ENCODE results near the gene DHTKD1. TPM values are rescaled to one million over a fixed set of nuclear protein-coding genes. Genes with fewer than 3 reads are reported as not detected.

The DHTKD1 gene
- total RNA-seq, 1 experiment from 2014 or later: 15.8 TPM

DNA sequence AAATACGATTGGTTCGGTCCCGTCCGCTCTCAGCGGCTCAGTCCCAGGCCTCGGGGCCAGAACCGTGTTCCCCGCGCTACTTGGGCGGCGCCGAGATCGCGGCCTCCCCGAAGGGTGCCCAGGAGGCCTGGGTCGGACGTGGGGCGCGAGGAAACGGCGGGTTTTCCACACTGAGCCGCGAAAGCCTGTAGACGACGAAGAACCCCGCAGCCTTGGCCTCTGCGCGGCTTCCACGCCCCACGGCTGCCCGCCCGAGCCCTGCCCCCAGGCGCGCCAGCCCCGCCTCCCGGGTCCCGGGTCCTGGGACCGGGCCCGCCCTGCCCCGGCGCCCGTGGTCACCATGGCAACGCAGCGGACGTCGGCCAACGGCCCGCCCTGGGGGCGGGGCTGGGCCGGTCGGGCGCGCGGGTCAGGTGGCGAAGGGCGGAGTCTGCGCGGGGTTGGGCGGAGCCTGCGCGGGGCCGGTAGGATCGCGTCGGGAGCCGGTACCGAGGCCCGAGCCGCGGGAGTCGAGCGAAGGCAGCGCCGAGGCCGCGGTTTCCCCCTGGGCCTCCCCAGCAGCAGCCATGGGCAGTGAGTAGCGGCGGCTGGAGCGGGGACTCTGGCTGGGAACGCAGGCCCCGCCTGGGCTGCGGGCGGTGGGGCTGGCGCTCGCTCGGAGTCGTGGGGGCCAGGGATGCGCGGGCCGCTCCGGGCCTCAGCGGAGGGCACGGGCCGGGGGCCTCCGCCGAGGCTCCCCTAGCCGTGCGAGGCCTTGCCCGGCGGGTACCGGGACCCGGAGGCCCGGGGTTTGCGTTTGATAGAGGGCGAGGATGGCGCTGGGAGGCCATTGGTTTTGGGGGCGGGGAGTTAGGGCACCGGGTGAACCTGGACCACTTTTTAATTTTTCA lies 60.7 kb downstream of the DHTKD1 start, which contains the start of gene SEC61A2:
TSS of gene SEC61A2 (plus strand) at position 456 of the 890 bp plus-strand sequence. CDS start at position 567, 111 bp downstream.
- no peaks in the 10 kb centered on the region for H3K9me3 ChIP-seq (ENCODE audit: control insufficient read depth, insufficient read depth, low read depth, low read length)
- H3K4me1 ChIP-seq (ENCODE audit: control insufficient read depth, insufficient read depth, low read length): no peaks in the 10 kb centered on the region
- no TSS peak for BruUV-seq (replicated peaks)
- ChIA-PET POLR2A (no interaction called here), CTCF (no interaction called here)
- DNase-seq (ENCODE audit: low read depth, low spot score) (peak; percentile 12), ATAC-seq (peak; percentile 95)
- peak; percentile 45; the same call in 1 of the 2 replicates for TF ChIP-seq POLR2AphosphoS5 (IDR thresholded peaks at IDR 0.05; ENCODE audit: low read depth, low read length)
- TF ChIP-seq SIN3A (IDR thresholded peaks at IDR 0.05; ENCODE audit: borderline replicate concordance, insufficient read depth, low read depth, low read length): no peak
- TF ChIP-seq, protein P1, sequence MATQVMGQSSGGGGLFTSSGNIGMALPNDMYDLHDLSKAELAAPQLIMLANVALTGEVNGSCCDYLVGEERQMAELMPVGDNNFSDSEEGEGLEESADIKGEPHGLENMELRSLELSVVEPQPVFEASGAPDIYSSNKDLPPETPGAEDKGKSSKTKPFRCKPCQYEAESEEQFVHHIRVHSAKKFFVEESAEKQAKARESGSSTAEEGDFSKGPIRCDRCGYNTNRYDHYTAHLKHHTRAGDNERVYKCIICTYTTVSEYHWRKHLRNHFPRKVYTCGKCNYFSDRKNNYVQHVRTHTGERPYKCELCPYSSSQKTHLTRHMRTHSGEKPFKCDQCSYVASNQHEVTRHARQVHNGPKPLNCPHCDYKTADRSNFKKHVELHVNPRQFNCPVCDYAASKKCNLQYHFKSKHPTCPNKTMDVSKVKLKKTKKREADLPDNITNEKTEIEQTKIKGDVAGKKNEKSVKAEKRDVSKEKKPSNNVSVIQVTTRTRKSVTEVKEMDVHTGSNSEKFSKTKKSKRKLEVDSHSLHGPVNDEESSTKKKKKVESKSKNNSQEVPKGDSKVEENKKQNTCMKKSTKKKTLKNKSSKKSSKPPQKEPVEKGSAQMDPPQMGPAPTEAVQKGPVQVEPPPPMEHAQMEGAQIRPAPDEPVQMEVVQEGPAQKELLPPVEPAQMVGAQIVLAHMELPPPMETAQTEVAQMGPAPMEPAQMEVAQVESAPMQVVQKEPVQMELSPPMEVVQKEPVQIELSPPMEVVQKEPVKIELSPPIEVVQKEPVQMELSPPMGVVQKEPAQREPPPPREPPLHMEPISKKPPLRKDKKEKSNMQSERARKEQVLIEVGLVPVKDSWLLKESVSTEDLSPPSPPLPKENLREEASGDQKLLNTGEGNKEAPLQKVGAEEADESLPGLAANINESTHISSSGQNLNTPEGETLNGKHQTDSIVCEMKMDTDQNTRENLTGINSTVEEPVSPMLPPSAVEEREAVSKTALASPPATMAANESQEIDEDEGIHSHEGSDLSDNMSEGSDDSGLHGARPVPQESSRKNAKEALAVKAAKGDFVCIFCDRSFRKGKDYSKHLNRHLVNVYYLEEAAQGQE (IDR thresholded peaks at IDR 0.05; ENCODE audit: insufficient read depth in 1 of 2, low read depth in 2 of 2, low read length in 1 of 2): no peak
- no peak for TF ChIP-seq TCF7L2 (IDR thresholded peaks at IDR 0.05; ENCODE audit: low read depth, low read length)
- H3K27me3 ChIP-seq (ENCODE audit: control insufficient read depth, insufficient read depth, low read length): no peaks in the 10 kb centered on the region
- no peaks in the 10 kb centered on the region; the same call in none of the 2 replicates for H3K36me3 ChIP-seq (ENCODE audit: control insufficient read depth, insufficient read depth, low read length)
- intact Hi-C loops (cut with micrococcal nuclease; ENCODE audit: unreplicated experiment) (no loop called here), in situ Hi-C loops (cut with HindIII; ENCODE audit: low pct_unique_long_range_greater_than_20kb, low sequenced_read_pairs) (no loop called here)
- peak within 1 kb of the TSS; percentile 72 for H3K27ac ChIP-seq (ENCODE audit: low read length)
- peak within 1 kb of the TSS; percentile 82 to 89 for H3K4me3 ChIP-seq (ENCODE audit: low read depth in 2 of 2, low read length in 2 of 2)

DNA sequence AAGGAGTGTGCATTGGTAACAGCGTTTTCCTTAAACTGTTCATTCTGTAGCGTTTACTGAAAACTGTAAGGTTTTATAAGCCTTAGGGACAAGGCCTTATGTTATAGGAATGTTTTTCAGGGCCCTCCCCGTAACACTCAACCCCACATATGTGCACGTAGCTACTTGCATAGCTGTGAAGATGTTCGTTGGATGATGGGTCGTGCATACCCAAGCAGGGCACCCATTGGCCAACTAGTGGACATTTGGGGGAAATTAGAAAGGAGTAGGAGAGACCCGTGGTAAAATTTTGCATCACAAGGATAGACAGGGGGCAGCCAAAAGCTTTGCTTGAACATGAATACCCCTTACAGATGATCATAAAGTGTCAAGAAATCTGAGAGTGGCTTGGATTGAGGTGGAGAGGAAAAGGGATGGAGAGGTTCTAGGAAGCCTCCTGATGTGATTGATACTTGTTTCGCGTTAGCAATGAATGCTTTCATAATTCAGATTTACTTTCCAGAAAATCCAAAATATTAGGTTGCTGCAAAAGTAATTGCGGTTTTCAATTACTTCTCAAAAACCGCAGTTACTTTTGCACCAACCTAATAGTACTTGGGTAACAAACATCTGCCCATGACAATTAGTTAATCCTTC lies 61.6 kb downstream of the DHTKD1 start:
- Histone ChIP-seq H3K27me3 (ENCODE audit: control insufficient read depth, insufficient read depth, low read length) (no peaks in the 10 kb centered on the region), H3K9me3 (ENCODE audit: control insufficient read depth, insufficient read depth, low read depth, low read length) (no peaks in the 10 kb centered on the region), H3K27ac (ENCODE audit: low read length) (peak overlapping the region; percentile 41), H3K36me3 (ENCODE audit: control insufficient read depth, insufficient read depth, low read length) (no peaks in the 10 kb centered on the region; the same call in none of the 2 replicates), H3K4me3 (ENCODE audit: low read depth in 2 of 2, low read length in 2 of 2) (peak overlapping the region; percentile 82 to 89), H3K4me1 (ENCODE audit: control insufficient read depth, insufficient read depth, low read length) (no peaks in the 10 kb centered on the region)
- peak; percentile 59 for ATAC-seq
- ChIA-PET CTCF (no interaction called here), POLR2A (interaction anchor here (0.6 kb wide), 1 partner anchor 336 kb away, joined by 6 read pairs; no protein-coding TSS in a partner anchor)
- intact Hi-C loops (cut with micrococcal nuclease; ENCODE audit: unreplicated experiment) (no loop called here), in situ Hi-C loops (cut with HindIII; ENCODE audit: low pct_unique_long_range_greater_than_20kb, low sequenced_read_pairs) (no loop called here)
- TF ChIP-seq TCF7L2 (IDR thresholded peaks at IDR 0.05; ENCODE audit: low read depth, low read length): no peak
- TF ChIP-seq SIN3A (IDR thresholded peaks at IDR 0.05; ENCODE audit: borderline replicate concordance, insufficient read depth, low read depth, low read length): no peak
- TF ChIP-seq, protein P2, sequence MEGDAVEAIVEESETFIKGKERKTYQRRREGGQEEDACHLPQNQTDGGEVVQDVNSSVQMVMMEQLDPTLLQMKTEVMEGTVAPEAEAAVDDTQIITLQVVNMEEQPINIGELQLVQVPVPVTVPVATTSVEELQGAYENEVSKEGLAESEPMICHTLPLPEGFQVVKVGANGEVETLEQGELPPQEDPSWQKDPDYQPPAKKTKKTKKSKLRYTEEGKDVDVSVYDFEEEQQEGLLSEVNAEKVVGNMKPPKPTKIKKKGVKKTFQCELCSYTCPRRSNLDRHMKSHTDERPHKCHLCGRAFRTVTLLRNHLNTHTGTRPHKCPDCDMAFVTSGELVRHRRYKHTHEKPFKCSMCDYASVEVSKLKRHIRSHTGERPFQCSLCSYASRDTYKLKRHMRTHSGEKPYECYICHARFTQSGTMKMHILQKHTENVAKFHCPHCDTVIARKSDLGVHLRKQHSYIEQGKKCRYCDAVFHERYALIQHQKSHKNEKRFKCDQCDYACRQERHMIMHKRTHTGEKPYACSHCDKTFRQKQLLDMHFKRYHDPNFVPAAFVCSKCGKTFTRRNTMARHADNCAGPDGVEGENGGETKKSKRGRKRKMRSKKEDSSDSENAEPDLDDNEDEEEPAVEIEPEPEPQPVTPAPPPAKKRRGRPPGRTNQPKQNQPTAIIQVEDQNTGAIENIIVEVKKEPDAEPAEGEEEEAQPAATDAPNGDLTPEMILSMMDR (IDR thresholded peaks at IDR 0.05): no peak; the same call in 1 of the 2 replicates
- TF ChIP-seq, protein P1 (IDR thresholded peaks at IDR 0.05; ENCODE audit: insufficient read depth in 1 of 2, low read depth in 2 of 2, low read length in 1 of 2): no peak
- TF ChIP-seq POLR2AphosphoS5 (IDR thresholded peaks at IDR 0.05; ENCODE audit: low read depth, low read length): no peak
- BruUV-seq (replicated peaks): TSS peak; percentile 81
- peak; percentile 24 for DNase-seq (ENCODE audit: low read depth, low spot score)

Measured in Panc1 (cell line).